MM.1S (cell line): Measurements from ENCODE around the gene SDF4.

Source experiments
- DNase-seq: peaks from one replicate; pipeline ENCODE4 v3.0.0-alpha.2; 2015
- H2AFZ ChIP-seq: fragments of 300-600 bp; sonication (generic); 2 replicates; pipeline ENCODE4 v1.6.0; 2016; ENCODE audit warnings: antibody characterized with exemption, low read length
- H3F3A ChIP-seq: fragments of 300-600 bp; sonication (generic); 2 replicates; pipeline ENCODE4 v1.6.1; 2016; ENCODE audit warnings: mild to moderate bottlenecking, antibody characterized with exemption, low read length, moderate library complexity, mixed read lengths; ENCODE audit not compliant: insufficient read depth
- H3K27ac ChIP-seq: fragments of 300-600 bp; sonication (generic); 2 replicates; pipeline ENCODE4 v1.5.1; 2016; ENCODE audit warnings: mild to moderate bottlenecking, low read length
- H3K27me3 ChIP-seq: fragments of 300-600 bp; sonication (generic); replicated peaks from 2 replicates; pipeline ENCODE4 v1.6.0; 2016; ENCODE audit warnings: low read length; ENCODE audit not compliant: insufficient read depth
- H3K36me3 ChIP-seq: fragments of 300-600 bp; sonication (generic); replicated peaks from 2 replicates; pipeline ENCODE4 v1.6.1; 2016; ENCODE audit warnings: mild to moderate bottlenecking, low read length, mixed read lengths; ENCODE audit not compliant: insufficient read depth
- H3K4me1 ChIP-seq: fragments of 300-600 bp; sonication (generic); 2 replicates; pipeline ENCODE4 v1.6.1; 2016; ENCODE audit warnings: low read length, mixed read lengths
- H3K4me2 ChIP-seq: fragments of 300-600 bp; sonication (generic); 2 replicates; pipeline ENCODE4 v1.6.0; 2016; ENCODE audit warnings: low read depth, low read length
- H3K4me3 ChIP-seq: fragments of 300-600 bp; sonication (generic); 2 replicates; pipeline ENCODE4 v1.5.1; 2016; ENCODE audit warnings: low read length, mixed read lengths
- H3K79me2 ChIP-seq: fragments of 300-600 bp; sonication (generic); 2 replicates; pipeline ENCODE4 v1.6.1; 2016; ENCODE audit warnings: mixed run types, low read length, mixed read lengths
- H3K9ac ChIP-seq: fragments of 300-600 bp; sonication (generic); 2 replicates; pipeline ENCODE4 v1.6.1; 2016; ENCODE audit warnings: low read length, mixed read lengths
- H3K9me2 ChIP-seq: fragments of 300-600 bp; sonication (generic); replicated peaks from 2 replicates; pipeline ENCODE4 v1.6.1; 2016; ENCODE audit warnings: mild to moderate bottlenecking, low read length, mixed read lengths; ENCODE audit not compliant: insufficient read depth
- H3K9me3 ChIP-seq: fragments of 300-600 bp; sonication (generic); replicated peaks from 2 replicates; pipeline ENCODE4 v1.6.1; 2016; ENCODE audit warnings: mild to moderate bottlenecking, low read length, mixed read lengths; ENCODE audit not compliant: insufficient read depth
- H4K20me1 ChIP-seq: fragments of 300-600 bp; sonication (generic); 2 replicates; pipeline ENCODE4 v1.6.1; 2016; ENCODE audit warnings: mild to moderate bottlenecking, low read length, moderate library complexity, mixed read lengths; ENCODE audit not compliant: insufficient read depth
- CTCF ChIP-seq: fragments of 300-600 bp; sonication (generic); IDR thresholded peaks from 2 replicates; pipeline ENCODE4 v1.5.1; 2016; ENCODE audit warnings: antibody characterized with exemption, low read length, mixed read lengths
- EZH2 ChIP-seq: fragments of 300-600 bp; sonication (generic); optimal IDR thresholded peaks from 2 replicates; pipeline ENCODE3; 2017; ENCODE audit warnings: low read depth, mild to moderate bottlenecking, antibody characterized with exemption, low read length, mixed read lengths
- EZH2phosphoT487 ChIP-seq: fragments of 300-600 bp; sonication (generic); IDR thresholded peaks from 2 replicates; pipeline ENCODE4 v1.6.1; 2018; ENCODE audit warnings: antibody characterized with exemption, low read length

The SDF4 gene

GRCh38 chr1:1232208-1232795 lies 501 bp upstream of the SDF4 start, which contains the start of gene B3GALT6:
B3GALT6 (plus strand) TSS chr1:1232237; CDS start chr1:1232279, 42 bp downstream.
- Histone ChIP-seq H3K27me3 (peaks cover 2% of the 10 kb centered on the region), H3K9me2 (no peaks in the 10 kb centered on the region), H4K20me1 (no peaks in the 10 kb centered on the region), H3K79me2 (peaks cover 49% of the 10 kb centered on the region), H2AFZ (peak within 1 kb of the TSS; percentile 19), H3F3A (no peaks in the 10 kb centered on the region), H3K4me3 (peak within 1 kb of the TSS; percentile 83), H3K4me1 (0 out of 2 replicates have a peak, but pooled peaks cover 3% of the 10 kb centered on the region), H3K27ac (peak within 1 kb of the TSS; percentile 3; the same call in 1 of the 2 replicates), H3K4me2 (peak within 1 kb of the TSS; percentile 77), H3K36me3 (peaks cover 5% of the 10 kb centered on the region; the same call in 1 of the 2 replicates), H3K9ac (peak within 1 kb of the TSS; percentile 72), H3K9me3 (no peaks in the 10 kb centered on the region)
- DNase-seq, result no peak
- TF ChIP-seq CTCF (no peak), EZH2 (no peak), EZH2phosphoT487 (no peak)

GRCh38 chr1:1230656-1231399 lies 973 bp downstream of the SDF4 start:
- H2AFZ ChIP-seq, result peak overlapping the region; percentile 19; the same call in 1 of the 2 replicates
- H3K27me3 ChIP-seq, result no peaks in the 10 kb centered on the region
- no peaks in the 10 kb centered on the region for H4K20me1 ChIP-seq
- H3K36me3 ChIP-seq, result peaks cover 5% of the 10 kb centered on the region; the same call in 1 of the 2 replicates
- TF ChIP-seq EZH2 (no peak), CTCF (no peak; the same call in 1 of the 2 replicates), EZH2phosphoT487 (no peak)
- peak overlapping the region; percentile 83 for H3K4me3 ChIP-seq
- no peak for DNase-seq
- H3K79me2 ChIP-seq, result peaks cover 61% of the 10 kb centered on the region
- H3K4me2 ChIP-seq, result peak overlapping the region; percentile 77
- peak overlapping the region; percentile 72 for H3K9ac ChIP-seq
- H3K9me3 ChIP-seq, result no peaks in the 10 kb centered on the region
- H3K9me2 ChIP-seq, result no peaks in the 10 kb centered on the region
- peak overlapping the region; percentile 3; the same call in 1 of the 2 replicates for H3K27ac ChIP-seq
- no peaks in the 10 kb centered on the region for H3F3A ChIP-seq
- 0 out of 2 replicates have a peak, but pooled peaks cover 3% of the 10 kb centered on the region for H3K4me1 ChIP-seq

GRCh38 chr1:1229770-1230169 lies 2.0 kb downstream of the SDF4 start:
- Histone ChIP-seq H3K36me3 (peaks cover 5% of the 10 kb centered on the region; the same call in 1 of the 2 replicates), H3K27me3 (no peaks in the 10 kb centered on the region), H3K4me3 (no peak overlapping the region), H3K9me2 (no peaks in the 10 kb centered on the region), H4K20me1 (no peaks in the 10 kb centered on the region), H3F3A (no peaks in the 10 kb centered on the region), H3K27ac (no peak overlapping the region), H3K79me2 (peaks cover 72% of the 10 kb centered on the region), H3K9me3 (no peaks in the 10 kb centered on the region), H2AFZ (no peak overlapping the region), H3K4me1 (0 out of 2 replicates have a peak, but pooled peaks cover 3% of the 10 kb centered on the region), H3K9ac (no peak overlapping the region), H3K4me2 (no peak overlapping the region)
- DNase-seq, result no peak
- TF ChIP-seq EZH2, result no peak
- TF ChIP-seq CTCF, result no peak
- TF ChIP-seq EZH2phosphoT487, result no peak
